GM20431 (cell line): ENCODE measurements around the gene FST.

ENCODE experiments used
- in situ Hi-C: fragments of 300-500 bp; cut with MseI, MboI; formaldehyde crosslinking; loops from one replicate; pipeline ENCODE4 v1.15.0; 2020; ENCODE audit warnings: low sequenced_read_pairs; ENCODE audit not compliant: unreplicated experiment

FST gene

DNA sequence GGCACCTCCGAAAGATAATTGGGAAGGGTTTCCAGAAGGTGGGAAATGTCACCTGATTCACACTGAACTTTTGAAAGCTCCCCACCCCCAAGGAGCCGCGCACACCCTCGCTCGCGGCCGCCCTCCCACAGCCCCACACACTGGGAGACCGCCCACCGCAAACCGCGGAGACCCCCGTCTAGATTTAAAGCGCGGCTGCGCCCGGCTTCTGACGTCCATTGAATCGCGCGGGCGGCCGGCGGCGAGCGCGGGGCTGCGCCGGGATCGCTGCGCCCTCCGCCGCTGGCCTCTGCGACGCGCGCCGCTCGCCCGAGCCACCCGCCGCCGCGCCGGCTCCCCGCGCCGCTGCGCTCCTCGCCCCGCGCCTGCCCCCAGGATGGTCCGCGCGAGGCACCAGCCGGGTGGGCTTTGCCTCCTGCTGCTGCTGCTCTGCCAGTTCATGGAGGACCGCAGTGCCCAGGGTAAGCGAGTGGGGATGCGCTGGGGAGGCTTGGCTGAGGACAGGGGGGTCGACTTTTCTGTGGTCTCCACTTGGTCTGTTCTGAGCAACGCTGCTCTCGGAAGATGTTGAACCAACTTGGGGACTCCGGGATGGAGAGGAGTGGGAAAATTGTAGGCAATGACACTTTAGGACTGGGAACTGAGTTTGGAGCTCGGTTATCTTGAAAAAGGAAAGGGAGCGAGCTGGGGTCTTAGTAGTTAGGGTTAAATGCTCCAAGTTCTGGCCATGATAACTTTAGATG, at the start of gene FST:
Gene FST (plus strand): TSS at position 214 of the 743 bp plus-strand sequence. CDS start 163 bp downstream, at position 377.
- in situ Hi-C loops, result loop anchor here (25.0 kb wide), 1 partner anchor 732 kb away; no protein-coding TSS in a partner anchor

DNA sequence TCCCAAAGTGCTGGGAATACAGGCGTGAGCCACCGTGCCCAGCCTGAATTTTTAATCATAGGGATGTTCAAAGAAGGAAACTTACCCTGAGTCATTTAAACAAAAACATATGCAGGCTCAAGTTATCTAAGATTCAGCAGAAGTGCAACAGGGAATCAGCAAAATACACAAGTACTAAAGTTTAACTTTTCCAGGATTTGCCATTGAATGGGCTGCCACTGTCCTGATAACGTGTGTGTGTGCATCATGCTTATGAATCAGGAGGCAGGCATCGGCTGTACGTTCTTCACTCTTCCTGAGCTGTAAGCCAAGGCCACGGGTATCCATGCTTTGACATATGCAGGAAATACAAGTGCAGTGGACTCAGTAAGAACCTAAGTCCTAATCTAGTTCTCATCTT, 48.8 kb upstream of the FST start:
- in situ Hi-C loops, result no loop called here

DNA sequence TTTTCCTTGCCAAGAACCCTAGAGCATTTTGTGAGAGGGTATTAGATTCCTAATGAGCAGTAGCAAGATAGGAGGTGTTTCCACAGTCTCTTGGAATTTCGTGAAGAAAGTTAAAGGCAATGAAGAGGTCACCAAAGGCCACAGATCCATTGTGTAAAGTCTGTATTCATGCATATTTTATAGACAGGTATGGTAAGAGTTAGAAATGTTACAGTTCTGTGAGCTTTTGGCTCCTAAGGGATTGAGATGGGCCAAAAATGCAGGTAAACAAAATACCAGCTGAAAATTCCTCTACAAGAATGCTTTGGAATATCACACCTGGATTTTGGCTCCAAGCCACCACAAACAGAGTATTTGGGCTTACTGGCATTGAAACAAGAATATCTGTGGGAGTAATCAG, 47.4 kb upstream of the FST start:
- in situ Hi-C loops, result no loop called here

DNA sequence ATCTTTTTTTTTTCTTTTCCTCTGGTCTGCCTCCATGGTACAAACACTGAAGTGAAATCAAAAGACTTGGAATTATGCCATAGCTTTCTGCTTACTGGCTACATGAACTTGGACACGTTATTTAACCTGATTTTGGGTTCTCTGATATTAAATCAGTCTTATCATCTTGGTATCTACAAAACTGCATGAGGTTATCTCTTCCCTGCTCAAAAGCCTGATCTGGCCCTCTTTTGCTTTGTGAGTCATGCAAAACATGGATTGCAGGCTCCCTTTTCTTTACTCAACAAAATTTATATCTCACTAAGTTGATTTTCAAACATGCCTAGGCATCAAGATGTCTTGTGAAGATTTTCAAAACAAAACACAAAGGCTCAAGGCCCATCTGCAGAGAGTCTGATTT, 45.9 kb upstream of the FST start:
- in situ Hi-C loops, result no loop called here

DNA sequence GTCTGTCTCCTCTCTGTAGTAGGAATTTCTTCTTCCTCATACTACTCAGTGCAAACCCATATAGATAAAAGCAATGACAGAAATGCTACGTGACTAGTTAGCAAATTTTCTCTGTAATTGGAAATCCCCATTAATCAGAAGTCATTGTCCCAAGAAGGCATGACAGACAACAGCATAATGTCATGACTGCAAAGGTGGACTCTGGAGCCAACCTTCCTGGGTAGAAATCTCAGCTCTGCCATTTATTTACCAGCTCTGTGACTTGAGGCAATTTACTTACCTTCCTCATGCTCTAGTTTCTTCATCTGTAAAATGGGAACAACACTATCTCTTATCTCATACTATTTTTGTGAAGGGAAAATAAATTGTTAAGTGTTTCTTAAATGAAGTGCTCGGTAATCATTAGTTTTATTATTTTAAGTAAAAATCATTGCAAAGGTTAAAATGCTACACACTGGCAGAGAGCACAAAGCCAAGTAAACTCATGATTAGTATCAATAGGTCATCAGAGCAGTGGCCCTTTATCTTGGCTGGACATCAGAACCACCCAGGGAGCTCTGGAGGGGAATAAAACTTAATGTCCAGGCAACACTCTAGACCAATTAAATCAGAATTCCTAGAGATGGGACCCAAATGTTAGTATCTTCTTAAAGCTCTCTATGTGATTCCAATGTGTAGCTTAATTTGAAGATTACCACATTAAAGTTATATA, 43.8 kb upstream of the FST start:
- in situ Hi-C loops, result no loop called here

- in situ Hi-C loops, result no loop called here
Observed at GRCh38 chr5:53438079-53438478, 42.4 kb upstream of the FST start.

DNA sequence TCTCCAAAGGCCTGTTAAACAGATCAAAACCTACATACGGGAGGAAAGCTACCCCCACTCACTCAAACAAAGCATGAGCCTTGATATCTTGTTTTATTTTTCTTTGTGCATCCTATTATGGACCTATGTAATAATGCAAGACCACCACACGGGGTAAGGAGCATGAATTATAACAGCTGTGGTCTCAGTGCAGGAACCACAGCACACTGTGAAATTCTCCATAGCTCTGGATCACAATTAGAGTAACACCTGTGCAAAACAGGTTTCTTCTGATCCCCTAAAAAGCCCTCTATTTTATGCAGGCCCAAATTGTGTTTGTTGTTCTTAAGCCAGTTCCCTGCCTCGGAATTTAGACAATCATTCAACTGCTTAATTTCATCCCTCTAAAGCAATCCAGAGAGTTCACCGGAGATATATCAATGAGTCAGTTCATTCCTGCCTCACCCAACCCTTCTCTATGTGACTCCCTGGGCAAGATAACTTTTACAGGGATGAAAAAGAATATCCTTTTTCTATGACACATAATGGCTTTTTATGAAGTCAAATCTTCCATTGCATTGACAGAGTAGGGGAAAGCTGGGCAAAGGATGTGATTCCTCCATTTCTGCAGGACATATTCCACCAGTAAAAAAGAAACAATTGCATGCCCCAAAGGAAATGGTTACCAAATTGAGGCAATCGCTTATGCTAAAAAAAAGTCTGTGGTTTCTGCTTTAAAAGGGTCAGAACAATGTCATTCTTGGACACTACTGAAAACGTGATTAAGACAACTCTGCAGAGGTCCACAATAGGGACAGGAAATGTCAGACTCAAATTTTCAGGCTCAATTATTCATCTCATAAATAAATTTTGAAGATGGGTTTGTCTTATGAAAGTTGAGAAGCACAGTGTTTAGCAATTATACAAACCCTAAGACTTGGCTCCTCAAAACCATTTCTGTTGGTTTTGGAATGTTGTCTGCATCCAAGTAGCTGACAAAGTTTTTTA, 41.6 kb upstream of the FST start:
- in situ Hi-C loops, result no loop called here

DNA sequence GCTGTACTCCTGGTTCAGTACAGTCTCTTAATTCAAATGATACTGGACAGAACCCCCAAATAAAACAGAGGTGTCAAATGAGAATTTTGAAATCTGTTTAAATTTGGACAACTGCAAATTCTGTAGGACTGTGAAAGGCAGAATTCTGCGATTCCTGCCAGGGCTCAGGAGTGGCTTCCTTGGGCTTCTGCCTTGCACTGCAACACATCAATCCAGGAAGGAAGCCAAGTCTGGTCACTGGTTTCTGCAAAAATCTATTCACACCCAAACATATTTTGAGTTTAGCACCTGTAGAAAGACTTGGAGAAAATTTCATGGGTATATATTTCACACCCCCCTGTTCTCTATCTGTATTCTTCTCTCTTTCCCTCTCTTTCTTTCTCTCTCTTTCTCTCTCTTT, 37.5 kb upstream of the FST start:
- in situ Hi-C loops, result no loop called here

GRCh38 chr5:53445569-53445968, 34.9 kb upstream of the FST start:
- in situ Hi-C loops, result no loop called here

DNA sequence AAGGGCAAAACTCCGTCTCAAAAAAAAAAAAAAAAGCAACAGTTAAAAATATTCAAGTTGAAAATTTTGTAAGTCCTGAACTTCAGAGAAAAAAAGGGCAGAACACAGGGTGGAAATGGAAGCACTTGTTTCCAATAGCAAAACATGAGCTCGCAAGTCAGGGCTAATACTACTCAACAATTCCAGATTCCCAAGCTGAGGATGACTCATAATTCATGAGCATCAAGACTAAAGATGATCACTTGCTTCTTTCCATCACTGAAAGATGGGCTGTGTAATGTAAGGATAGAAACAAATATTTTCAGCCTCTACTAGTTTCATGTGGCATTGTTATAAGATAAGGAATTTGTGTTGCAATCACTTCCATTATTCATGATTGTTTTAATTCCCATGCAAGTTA, 33.5 kb upstream of the FST start:
- in situ Hi-C loops, result no loop called here

DNA sequence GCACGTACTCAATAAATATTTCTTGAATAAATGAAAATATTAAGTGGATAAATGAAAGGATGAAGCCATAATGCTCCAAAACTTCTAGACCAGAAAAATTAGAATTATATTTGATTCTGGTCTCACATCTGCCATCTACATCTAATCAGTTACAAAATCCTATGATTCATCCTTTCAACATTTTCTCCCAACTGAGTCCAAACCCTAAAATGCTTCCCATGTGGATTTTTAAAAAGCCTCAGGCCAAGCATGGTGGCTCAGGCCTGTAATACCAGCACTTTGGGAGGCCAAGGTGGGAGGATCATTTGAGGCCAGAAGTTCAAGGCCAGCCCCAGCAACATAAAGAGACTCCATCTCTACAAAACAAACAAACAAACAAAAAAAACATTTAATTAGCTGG, 31.6 kb upstream of the FST start:
- in situ Hi-C loops, result no loop called here

- in situ Hi-C loops, result no loop called here
Observed at GRCh38 chr5:53453898-53454718, 26.3 kb upstream of the FST start.

DNA sequence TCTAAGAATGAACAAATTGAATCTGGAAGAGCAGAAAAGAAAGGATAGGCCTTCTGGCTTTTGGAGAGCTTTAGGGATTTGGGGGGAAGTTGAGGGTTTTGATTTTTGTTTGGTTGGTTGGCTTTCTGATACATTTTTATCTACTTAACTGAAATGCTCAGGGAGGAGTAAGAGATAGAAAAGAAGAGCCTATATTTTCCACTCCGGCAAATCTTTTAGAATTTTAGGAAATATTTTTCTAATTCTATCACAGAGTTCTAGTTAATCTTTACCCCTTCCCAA, 25.8 kb upstream of the FST start:
- in situ Hi-C loops, result no loop called here

- in situ Hi-C loops, result no loop called here
Observed at GRCh38 chr5:53456366-53456765, 24.1 kb upstream of the FST start.

DNA sequence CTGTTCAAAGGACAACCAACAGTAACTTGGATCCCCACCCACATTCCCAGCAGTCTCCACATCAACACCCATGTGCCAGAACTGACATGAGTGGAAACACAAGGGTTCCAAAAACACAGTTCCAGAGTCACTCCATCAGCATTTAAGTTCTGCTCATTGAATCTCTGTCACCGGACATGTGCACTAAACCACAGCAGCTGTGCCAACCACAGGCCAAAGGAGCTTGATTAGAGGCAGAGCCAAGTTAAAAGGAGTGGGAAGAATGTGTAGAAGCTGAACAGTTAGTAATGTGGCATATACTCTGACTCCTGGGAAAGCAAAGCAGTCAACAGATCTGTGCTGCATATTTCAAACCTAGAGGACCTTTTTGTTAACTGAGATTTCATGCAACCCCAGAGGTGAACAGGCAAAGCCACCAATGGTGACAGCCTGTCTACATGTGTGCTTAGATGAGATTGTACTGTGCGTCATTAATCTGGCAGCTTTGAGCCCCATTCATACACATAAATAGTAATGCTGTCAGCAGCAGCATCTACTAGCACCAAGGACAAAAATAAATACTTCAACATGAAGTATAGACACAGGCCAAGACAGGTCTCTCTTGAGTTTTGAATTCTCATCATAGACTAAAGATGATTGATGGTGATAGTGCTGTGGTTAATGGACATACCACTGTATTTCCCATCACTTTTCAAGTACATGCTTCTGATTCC, 16.4 kb upstream of the FST start:
- in situ Hi-C loops, result no loop called here

DNA sequence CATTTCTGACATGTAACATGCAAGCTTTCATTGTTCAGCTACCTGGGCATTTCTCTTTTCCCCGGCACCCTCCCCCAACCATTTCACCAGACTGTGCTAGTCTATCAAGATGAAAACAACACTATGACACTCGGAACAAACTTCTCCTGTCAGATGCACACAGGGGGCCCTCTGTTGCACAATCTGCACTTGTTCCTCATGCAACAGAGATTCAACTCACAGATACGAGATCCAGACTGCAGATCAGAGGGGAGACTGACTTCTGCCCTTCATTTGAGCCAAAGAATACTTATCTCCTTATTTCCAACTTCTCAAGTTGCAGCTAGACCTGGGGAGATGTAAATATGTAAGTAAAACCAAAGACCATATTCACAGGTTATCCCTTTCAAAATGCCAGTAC, 15.7 kb upstream of the FST start:
- in situ Hi-C loops, result no loop called here

- in situ Hi-C loops, result no loop called here
Observed at GRCh38 chr5:53469946-53470687, 10.3 kb upstream of the FST start.

DNA sequence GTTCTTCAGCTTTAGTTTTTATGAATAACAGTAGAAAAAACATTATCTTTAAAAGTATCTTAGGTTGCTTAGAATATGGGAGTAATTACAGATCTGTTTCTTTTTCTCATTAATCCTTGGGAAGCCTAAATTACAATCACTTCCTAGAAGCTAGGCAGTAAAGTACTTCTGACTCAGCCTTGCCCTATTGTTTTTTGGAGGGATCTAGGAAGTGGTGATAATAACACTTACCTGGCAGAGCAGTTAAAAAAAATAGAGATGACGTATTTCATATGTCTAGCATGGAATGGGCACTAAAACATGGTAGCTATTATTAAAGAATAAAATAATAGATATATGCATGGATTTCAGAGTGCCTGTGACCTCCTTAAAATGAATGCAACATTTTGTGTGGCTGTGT, 8.2 kb upstream of the FST start:
- in situ Hi-C loops, result no loop called here
